CD4-positive, alpha-beta T cell treated with Interleukin-21 for 1 hour (primary cell): ENCODE results near the gene TMEM114.

Experiments used
- DNase-seq: peaks from one replicate; pipeline ENCODE4 v3.0.0-alpha.2; 2020

TMEM114 gene

GRCh38 chr16:8589900-8590688 is at the start of gene TMEM114:
TSS of gene TMEM114 (minus strand) at chr16:8590511. CDS start at chr16:8589838, 673 bp downstream.
- DNase-seq, result no peak

- DNase-seq, result no peak
Observed at GRCh38 chr16:8639694-8640093, 49.4 kb upstream of the TMEM114 start.

GRCh38 chr16:8634991-8635736 is 44.9 kb upstream of the TMEM114 start:
- no peak for DNase-seq

GRCh38 chr16:8632675-8633182 is 42.4 kb upstream of the TMEM114 start:
- DNase-seq, result peak; percentile 36

GRCh38 chr16:8631818-8632465 is 41.6 kb upstream of the TMEM114 start:
- no peak for DNase-seq

- DNase-seq, result no peak
Observed at GRCh38 chr16:8631373-8631772, 41.1 kb upstream of the TMEM114 start.

GRCh38 chr16:8630255-8630953 is 40.1 kb upstream of the TMEM114 start:
- DNase-seq, result no peak

- DNase-seq, result no peak
Observed at GRCh38 chr16:8628981-8629725, 38.8 kb upstream of the TMEM114 start.

- DNase-seq, result no peak
Observed at GRCh38 chr16:8627456-8627855, 37.1 kb upstream of the TMEM114 start.

- no peak for DNase-seq
Observed at GRCh38 chr16:8626946-8627345, 36.6 kb upstream of the TMEM114 start.

- no peak for DNase-seq
Observed at GRCh38 chr16:8625491-8626087, 35.3 kb upstream of the TMEM114 start.

GRCh38 chr16:8623634-8624033 is 33.3 kb upstream of the TMEM114 start:
- DNase-seq, result no peak

- DNase-seq, result no peak
Observed at GRCh38 chr16:8622315-8622656, 32.0 kb upstream of the TMEM114 start.

GRCh38 chr16:8621572-8622314 is 31.4 kb upstream of the TMEM114 start, which contains the start of gene METTL22:
TSS of gene METTL22 (plus strand) at chr16:8621698. CDS start at chr16:8625666, 3,968 bp downstream.
- peak; percentile 91 for DNase-seq

GRCh38 chr16:8621222-8621571 is 30.9 kb upstream of the TMEM114 start:
- DNase-seq, result no peak

- DNase-seq, result no peak
Observed at GRCh38 chr16:8620535-8620934, 30.2 kb upstream of the TMEM114 start.

- no peak for DNase-seq
Observed at GRCh38 chr16:8619671-8620370, 29.5 kb upstream of the TMEM114 start.

- no peak for DNase-seq
Observed at GRCh38 chr16:8614435-8615029, 24.2 kb upstream of the TMEM114 start.

GRCh38 chr16:8611886-8612600 is 21.7 kb upstream of the TMEM114 start:
- no peak for DNase-seq
